LoVo (cell line): Measurements from ENCODE around the gene LCE1D.

ENCODE experiments used
- DNase-seq: peaks from one replicate; pipeline ENCODE4 v3.0.0-alpha.2; 2016; ENCODE audit warnings: low spot score

Gene LCE1D

DNA sequence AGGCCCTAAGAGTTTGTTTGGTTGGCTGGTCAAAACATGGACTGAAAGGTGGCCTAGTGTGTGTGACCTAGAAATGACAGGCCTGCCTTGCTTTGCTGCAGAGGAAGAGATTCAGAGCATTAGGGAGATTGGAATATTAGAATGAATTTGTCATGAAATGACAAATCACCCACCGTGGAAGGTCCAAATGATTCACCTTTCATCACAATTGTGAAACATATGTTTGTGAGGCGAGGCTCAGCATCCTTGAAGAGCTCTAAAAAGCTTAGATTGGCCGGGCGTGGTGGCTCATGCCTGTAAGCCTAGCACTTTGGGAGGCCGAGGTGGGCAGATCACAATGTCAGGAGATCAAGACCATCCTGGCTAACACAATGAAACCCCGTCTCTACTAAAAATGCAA is 20.8 kb downstream of the LCE1D start:
- DNase-seq: no peak

DNA sequence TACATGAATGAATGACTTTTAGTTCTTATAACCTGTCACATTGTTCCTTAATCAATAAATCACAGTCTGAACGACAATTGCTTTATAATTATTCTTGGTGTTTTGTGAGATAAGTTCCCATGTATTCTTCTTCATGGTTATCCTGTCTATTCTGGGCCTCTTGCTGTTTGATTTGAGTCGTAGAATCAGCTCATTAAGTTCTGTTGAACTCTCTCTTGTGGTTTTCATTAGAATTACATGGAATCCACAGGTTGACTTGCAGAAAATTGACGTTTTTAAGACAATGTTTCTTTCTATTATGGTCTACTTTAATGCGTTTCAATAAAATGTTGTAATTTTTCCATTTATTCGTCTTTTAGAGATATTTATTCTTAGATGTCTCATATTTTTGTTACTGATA is 26.8 kb downstream of the LCE1D start:
- no peak for DNase-seq

DNA sequence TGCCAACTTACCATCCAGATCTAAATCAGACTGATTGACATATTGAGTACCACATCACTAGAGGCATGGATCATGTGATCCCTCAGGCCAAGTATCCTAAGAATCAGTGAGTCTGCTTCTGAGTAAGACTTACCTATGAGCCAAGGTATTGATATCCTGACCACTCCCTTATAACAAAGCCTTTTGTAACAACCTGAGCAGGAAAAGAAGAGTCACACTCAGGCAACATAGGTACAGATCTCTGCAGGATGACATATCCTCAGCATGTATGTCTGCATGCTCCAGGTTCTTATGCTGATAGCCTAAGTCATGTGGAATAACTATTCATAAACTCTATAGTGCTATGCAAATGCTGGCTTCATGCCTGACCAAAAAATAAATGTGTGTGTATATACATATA is 28.4 kb downstream of the LCE1D start:
- DNase-seq: no peak

DNA sequence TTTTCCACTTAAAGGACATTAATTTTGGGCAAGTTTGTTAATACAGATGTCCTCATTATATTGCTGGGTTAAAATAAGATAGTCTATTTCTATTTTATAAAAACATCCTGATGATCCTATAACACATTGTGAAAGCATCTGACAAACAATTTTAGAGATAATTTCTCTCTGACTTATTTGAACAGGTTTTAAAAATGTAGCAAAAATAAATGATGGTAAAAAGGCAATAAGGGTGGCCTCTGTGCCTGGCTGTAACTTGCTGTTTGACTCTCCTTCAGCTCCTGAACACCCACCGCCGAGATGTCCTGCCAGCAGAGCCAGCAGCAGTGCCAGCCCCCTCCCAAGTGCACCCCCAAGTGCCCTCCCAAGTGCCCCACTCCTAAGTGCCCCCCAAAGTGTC is 30.7 kb downstream of the LCE1D start, which contains the start of gene LCE1A:
Gene LCE1A (plus strand): TSS at position 301 of the 400 bp plus-strand sequence. CDS start 0 bp downstream, at position 301.
- DNase-seq: no peak

DNA sequence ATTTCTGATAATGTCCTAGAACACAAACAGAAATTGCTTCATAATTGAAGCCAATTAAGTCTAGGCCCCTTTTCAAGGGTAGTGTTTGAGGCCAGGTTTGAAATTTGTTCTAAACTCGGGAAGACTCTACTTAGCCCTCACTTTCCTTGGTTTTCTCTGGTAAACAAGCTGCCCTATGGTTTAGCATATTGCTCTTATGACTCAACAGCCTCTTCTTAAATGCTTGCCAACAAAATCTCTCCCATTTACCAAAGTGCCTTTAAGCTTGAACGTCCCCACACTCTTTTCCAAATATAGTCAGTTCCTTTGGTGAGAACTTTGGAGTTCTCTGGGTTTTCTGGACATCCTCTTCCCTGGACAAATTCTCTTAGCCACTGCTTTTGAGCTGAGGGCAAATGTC is 40.3 kb downstream of the LCE1D start:
- no peak for DNase-seq

DNA sequence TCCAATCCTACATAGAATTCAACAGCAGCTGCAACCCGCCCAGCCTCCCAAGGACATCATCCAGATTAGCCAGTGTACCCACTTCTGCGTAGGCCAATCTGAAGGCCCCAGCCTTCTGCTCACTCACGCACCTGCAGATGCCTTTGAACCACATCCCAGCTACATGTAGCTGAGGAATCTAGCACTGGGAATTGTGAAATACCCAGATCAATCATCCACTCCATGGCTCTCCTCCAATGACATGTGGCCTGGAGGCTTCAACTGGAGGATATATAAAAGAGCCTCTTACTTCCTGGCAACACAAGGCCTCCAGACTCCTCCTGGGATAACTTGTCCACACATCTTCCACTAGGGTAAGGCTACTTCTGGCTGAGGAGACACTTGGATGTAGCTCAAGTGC is 46.0 kb downstream of the LCE1D start, which contains the start of gene LCE6A:
Gene LCE6A (plus strand): TSS at position 301 of the 400 bp plus-strand sequence. CDS start 665 bp downstream, outside the sequence.
- DNase-seq: no peak
